Glutamatergic neuron (in vitro differentiated cells): Measurements from ENCODE around the gene RMDN2. TPM values are rescaled to one million over a fixed set of nuclear protein-coding genes. Genes with fewer than 3 reads are reported as not detected.
"Not testable (repeated sequence)": the region's sequence is repeated elsewhere in the genome, so short reads cannot be mapped to it uniquely, and the experiment has no call there.

Source experiments
- DNase-seq: peaks from one replicate; pipeline ENCODE4 v3.0.0; 2022
- H3K27ac Mint-ChIP-seq: one replicate; pipeline ENCODE4 v1.8.0; 2020; ENCODE audit warnings: mild to moderate bottlenecking, mixed read lengths, inconsistent platforms; ENCODE audit not compliant: unreplicated experiment
- H3K27me3 Mint-ChIP-seq: one replicate; pipeline ENCODE4 v1.8.0; 2020; ENCODE audit warnings: mild to moderate bottlenecking, moderate library complexity, mixed read lengths, inconsistent platforms; ENCODE audit not compliant: unreplicated experiment
- H3K36me3 Mint-ChIP-seq: one replicate; pipeline ENCODE4 v1.8.0; 2020; ENCODE audit warnings: mild to moderate bottlenecking, mixed read lengths, inconsistent platforms; ENCODE audit not compliant: unreplicated experiment
- H3K4me1 Mint-ChIP-seq: one replicate; pipeline ENCODE4 v1.8.0; 2020; ENCODE audit warnings: mild to moderate bottlenecking, low read depth, mixed read lengths, inconsistent platforms; ENCODE audit not compliant: unreplicated experiment
- H3K4me3 Mint-ChIP-seq: one replicate; pipeline ENCODE4 v1.8.0; 2020; ENCODE audit warnings: mild to moderate bottlenecking, mixed read lengths, inconsistent platforms; ENCODE audit not compliant: unreplicated experiment
- H3K9me3 Mint-ChIP-seq: one replicate; pipeline ENCODE4 v1.8.0; 2020; ENCODE audit warnings: mild to moderate bottlenecking, moderate library complexity, mixed read lengths, inconsistent platforms; ENCODE audit not compliant: unreplicated experiment
- total RNA-seq: library from RNA; stranded (reverse); fragmentation: NEBNext Ultra II Directional; extraction: Animal tissue kit (Norgen Biotek cat#: 25700); gene quantifications from one replicate; pipeline ENCODE4 v1.2.1, GENCODE V29; 2021; ENCODE audit not compliant: unreplicated experiment
- TF ChIP-seq, protein P1 (sequence below): fragments of 200-600 bp; sonication (generic); IDR thresholded peaks from one replicate; pipeline ENCODE4 v1.5.0; 2021; ENCODE audit not compliant: partially characterized antibody, unreplicated experiment

Gene RMDN2
- total RNA-seq, 1 donor from 2014 or later, result 5.5 TPM

DNA sequence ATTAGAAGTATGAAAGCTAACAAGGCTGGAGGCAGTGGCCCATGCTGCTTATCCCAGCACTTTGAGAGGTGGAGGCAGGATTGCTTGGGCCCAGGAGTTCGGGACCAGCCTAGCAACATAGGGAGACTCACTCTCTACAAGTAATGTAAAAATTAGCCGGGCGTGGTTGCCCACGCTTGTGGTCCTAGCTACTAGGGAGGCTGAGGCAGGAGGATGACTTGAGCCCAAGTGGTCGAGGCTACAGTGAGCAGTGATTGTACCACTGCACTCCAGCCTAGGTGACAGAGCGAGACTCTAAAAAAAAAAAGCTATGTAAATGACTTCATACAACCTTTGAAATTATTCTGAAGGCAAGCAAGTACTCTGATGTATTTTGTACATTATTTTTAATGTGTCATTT, 1.5 kb downstream of the RMDN2 start:
- TF ChIP-seq, protein P1, sequence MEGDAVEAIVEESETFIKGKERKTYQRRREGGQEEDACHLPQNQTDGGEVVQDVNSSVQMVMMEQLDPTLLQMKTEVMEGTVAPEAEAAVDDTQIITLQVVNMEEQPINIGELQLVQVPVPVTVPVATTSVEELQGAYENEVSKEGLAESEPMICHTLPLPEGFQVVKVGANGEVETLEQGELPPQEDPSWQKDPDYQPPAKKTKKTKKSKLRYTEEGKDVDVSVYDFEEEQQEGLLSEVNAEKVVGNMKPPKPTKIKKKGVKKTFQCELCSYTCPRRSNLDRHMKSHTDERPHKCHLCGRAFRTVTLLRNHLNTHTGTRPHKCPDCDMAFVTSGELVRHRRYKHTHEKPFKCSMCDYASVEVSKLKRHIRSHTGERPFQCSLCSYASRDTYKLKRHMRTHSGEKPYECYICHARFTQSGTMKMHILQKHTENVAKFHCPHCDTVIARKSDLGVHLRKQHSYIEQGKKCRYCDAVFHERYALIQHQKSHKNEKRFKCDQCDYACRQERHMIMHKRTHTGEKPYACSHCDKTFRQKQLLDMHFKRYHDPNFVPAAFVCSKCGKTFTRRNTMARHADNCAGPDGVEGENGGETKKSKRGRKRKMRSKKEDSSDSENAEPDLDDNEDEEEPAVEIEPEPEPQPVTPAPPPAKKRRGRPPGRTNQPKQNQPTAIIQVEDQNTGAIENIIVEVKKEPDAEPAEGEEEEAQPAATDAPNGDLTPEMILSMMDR, result no peak
- DNase-seq, result no peak
- H3K27ac Mint-ChIP-seq, result no peak overlapping the region
- H3K4me3 Mint-ChIP-seq, result no peak overlapping the region
- no peaks in the 10 kb centered on the region for H3K27me3 Mint-ChIP-seq
- no peaks in the 10 kb centered on the region for H3K4me1 Mint-ChIP-seq
- H3K9me3 Mint-ChIP-seq, result peaks cover 5% of the 10 kb centered on the region
- H3K36me3 Mint-ChIP-seq, result no peaks in the 10 kb centered on the region

DNA sequence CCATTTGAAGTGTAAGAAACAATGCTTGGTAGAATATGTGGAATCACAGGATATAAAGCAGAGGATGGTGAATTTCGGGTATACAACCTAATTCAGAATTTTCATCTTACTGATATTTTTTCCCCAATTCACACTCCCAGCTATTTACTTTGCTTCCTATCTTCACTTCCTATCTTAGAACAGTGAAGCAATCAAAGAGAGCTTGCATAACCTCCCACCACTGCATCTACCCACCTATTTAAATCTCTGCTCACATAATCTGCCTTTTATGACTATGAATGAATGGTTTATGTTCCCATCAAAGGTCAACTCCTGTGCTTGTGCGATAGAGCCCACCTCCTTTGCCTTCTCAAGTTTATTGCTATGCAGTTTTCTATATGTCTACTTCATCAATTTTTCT, 3.3 kb downstream of the RMDN2 start:
- no peak for DNase-seq
- Mint-ChIP-seq H3K27me3 (no peaks in the 10 kb centered on the region), H3K4me3 (no peak overlapping the region), H3K27ac (no peak overlapping the region), H3K9me3 (peaks cover 5% of the 10 kb centered on the region), H3K36me3 (no peaks in the 10 kb centered on the region), H3K4me1 (no peaks in the 10 kb centered on the region)
- TF ChIP-seq, protein P1, result no peak

DNA sequence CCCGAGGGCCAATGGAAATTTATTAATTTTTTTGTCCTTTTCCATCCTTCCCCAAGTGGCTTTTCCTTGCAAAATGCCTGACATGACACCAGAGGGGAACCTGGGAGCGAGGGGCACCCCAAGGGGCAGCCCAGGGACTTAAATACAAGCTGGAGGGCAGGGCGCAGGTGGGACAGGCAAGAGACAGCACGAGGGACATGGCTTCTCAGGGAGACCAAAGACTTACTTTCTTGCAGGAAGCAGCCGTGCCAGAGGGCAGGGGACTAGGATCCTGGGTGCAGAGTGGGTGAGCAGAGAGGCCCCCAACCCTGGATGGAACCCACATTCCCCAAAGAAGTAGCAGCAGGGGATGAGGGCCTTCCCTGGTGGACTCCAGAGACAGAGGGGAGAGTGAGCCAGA, 5.3 kb downstream of the RMDN2 start:
- H3K36me3 Mint-ChIP-seq, DNase-seq, H3K4me1 Mint-ChIP-seq, H3K4me3 Mint-ChIP-seq, H3K9me3 Mint-ChIP-seq, H3K27me3 Mint-ChIP-seq, H3K27ac Mint-ChIP-seq: not testable (repeated sequence)

DNA sequence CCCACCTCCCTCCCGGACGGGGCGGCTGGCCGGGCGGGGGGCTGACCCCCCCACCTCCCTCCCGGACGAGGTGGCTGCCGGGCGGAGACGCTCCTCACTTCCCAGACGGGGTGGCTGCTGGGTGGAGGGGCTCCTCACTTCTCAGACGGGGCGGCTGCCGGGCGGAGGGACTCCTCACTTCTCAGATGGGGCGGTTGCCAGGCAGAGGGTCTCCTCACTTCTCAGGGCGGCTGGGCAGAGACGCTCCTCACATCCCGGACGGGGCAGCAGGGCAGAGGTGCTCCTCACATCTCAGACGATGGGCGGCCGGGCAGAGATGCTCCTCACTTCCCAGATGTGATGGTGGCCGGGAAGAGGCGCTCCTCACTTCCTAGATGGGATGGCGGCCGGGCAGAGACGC, 7.8 kb downstream of the RMDN2 start:
- H3K4me1 Mint-ChIP-seq, H3K36me3 Mint-ChIP-seq, H3K27ac Mint-ChIP-seq, H3K27me3 Mint-ChIP-seq, DNase-seq, H3K9me3 Mint-ChIP-seq, H3K4me3 Mint-ChIP-seq: not testable (repeated sequence)

DNA sequence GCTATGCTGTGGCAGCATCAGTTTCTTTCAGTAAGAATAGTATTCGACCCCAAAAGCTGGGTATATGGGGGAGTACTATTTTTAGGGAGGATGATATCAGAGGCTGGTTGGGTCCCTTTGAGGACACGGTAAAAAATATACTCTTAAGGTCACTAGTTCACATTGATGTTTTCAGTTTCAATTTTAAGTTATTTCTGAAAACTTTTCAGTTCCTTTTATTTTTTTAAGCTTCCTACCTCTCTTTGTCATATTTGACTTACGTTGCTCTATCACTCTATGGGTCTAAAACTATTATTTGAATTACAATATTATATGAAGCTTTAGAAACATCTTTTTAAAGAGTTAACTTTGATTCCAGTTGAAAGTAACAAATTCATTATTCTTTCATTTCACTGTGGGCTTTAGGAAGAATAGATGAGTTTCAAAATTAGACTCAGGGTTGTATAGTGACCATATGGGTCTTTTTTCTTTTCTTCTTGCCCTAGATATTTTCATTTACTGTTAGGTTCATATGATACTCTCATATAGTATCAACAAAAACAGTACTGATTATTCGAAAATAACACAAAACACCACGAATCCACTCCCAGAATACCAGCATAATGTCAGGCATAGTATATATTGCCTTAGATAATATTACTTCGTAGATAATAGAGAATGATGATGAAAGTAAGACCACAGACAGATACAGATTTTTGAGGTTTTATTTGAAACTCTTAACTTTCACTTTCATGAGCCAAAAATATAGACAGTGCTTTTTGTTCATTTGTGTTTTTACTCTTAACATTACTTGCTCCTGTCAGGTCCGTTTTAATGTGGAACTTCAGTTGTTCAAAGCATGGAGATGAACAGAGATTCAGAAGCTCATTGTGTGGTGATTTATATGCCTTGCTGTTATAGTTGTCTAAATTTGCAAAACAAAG, 9.8 kb downstream of the RMDN2 start:
- TF ChIP-seq, protein P1, result no peak
- H3K4me1 Mint-ChIP-seq, result no peaks in the 10 kb centered on the region
- no peaks in the 10 kb centered on the region for H3K27me3 Mint-ChIP-seq
- H3K27ac Mint-ChIP-seq, result no peak overlapping the region
- no peak for DNase-seq
- no peak overlapping the region for H3K4me3 Mint-ChIP-seq
- peaks cover 19% of the 10 kb centered on the region for H3K36me3 Mint-ChIP-seq
- peaks cover 7% of the 10 kb centered on the region for H3K9me3 Mint-ChIP-seq

DNA sequence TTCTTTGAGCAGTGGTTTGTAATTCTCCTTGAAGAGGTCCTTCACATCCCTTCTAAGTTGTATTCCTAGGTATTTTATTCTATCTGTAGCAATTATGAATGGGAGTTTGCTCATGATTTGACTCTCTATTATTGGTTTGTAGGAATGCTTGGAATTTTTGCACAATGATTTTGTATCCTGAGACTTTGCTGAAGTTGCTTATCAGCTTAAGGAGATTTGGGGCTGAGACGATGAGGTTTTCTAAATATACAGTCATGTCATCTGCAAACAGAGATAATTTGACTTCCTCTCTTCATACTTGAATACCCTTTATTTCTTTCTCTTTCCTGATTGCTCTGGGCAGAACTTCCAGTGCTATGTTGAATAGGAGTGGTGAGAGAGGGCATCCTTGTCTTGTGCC, 12.5 kb downstream of the RMDN2 start:
- H3K36me3 Mint-ChIP-seq, result peaks cover 26% of the 10 kb centered on the region
- not testable (repeated sequence) for H3K27ac Mint-ChIP-seq, H3K9me3 Mint-ChIP-seq, H3K4me3 Mint-ChIP-seq, H3K4me1 Mint-ChIP-seq, DNase-seq, H3K27me3 Mint-ChIP-seq

DNA sequence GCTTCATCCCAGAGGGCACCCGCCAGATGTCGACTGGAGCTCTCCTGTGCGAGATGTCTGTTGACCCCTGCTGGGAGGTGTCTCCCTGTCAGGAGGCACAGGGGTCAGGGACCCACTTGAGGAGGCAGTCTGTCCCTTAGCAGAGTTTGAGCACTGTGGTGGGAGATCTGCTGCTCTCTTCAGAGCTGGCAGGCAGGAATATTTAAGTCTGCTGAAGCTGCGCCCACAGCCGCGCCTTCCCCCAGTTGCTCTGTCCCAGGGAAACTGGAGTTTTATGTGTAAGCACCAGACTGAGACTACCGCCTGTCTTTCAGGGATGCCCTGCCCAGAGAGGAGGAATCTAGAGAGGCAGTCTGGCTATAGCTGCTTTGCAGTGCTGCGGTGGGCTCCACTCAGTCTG, 16.2 kb downstream of the RMDN2 start:
- DNase-seq, result not testable (repeated sequence)

More for the DNA sequence above, 16.2 kb downstream of the RMDN2 start:
- H3K4me1 Mint-ChIP-seq, H3K9me3 Mint-ChIP-seq, H3K4me3 Mint-ChIP-seq, H3K27ac Mint-ChIP-seq, H3K27me3 Mint-ChIP-seq: not testable (repeated sequence)
- H3K36me3 Mint-ChIP-seq, result peaks cover 18% of the 10 kb centered on the region
